Type B pancreatic cell (in vitro differentiated cells): Measurements from ENCODE around the gene LRRC38. TPM values are rescaled to one million over a fixed set of nuclear protein-coding genes. Genes with fewer than 3 reads are reported as not detected.
"Not testable (repeated sequence)": the region's sequence is repeated elsewhere in the genome, so short reads cannot be mapped to it uniquely, and the experiment has no call there.

Source experiments
- DNase-seq: peaks from one replicate; pipeline ENCODE4 v3.0.0; 2021; ENCODE audit warnings: mixed read lengths; ENCODE audit not compliant: unreplicated experiment; ENCODE audit errors: extremely low spot score
- H3K27ac Mint-ChIP-seq: 2 replicates; pipeline ENCODE4 v1.8.0; 2021; ENCODE audit warnings: mild to moderate bottlenecking, mixed read lengths
- H3K27me3 Mint-ChIP-seq: 2 replicates; pipeline ENCODE4 v1.8.0; 2021; ENCODE audit warnings: mixed read lengths
- H3K36me3 Mint-ChIP-seq: 2 replicates; pipeline ENCODE4 v1.8.0; 2021; ENCODE audit warnings: mixed read lengths
- H3K4me1 Mint-ChIP-seq: one replicate; pipeline ENCODE4 v1.8.0; 2021; ENCODE audit warnings: mixed read lengths; ENCODE audit not compliant: unreplicated experiment
- H3K4me3 Mint-ChIP-seq: 2 replicates; pipeline ENCODE4 v1.8.0; 2021; ENCODE audit warnings: mild to moderate bottlenecking, mixed read lengths
- H3K9me3 Mint-ChIP-seq: 2 replicates; pipeline ENCODE4 v1.8.0; 2021; ENCODE audit warnings: mixed read lengths
- CTCF ChIP-seq: fragments of 200-600 bp; sonication (generic); conservative IDR thresholded peaks from 2 replicates; pipeline ENCODE4 v1.5.0; 2021; ENCODE audit warnings: antibody characterized with exemption, mild to moderate bottlenecking
- long read RNA-seq: library from polyadenylated mRNA; unstranded; transcript quantifications from one replicate; pipeline ENCODE4 v2.0.0, GENCODE V29; 2020
- total RNA-seq: library from RNA; stranded (reverse); gene quantifications from 2 replicates; pipeline ENCODE4 v1.2.1, GENCODE V29; 2021; ENCODE audit warnings: low replicate concordance

LRRC38 gene
- total RNA-seq, result 1.0 and 2.6 TPM in 2 replicates
- long read RNA-seq, partial matches to known transcripts, result 0 of 2 reads
- long read RNA-seq, other reads (novel, unspliced or antisense), result 0 of 2 reads

GRCh38 chr1:13513895-13514546 is at the start of gene LRRC38:
Gene LRRC38 (minus strand): TSS chr1:13514003. CDS start chr1:13513593, 410 bp downstream.
- peaks cover 5% of the 10 kb centered on the region for H3K4me1 Mint-ChIP-seq
- no peaks in the 10 kb centered on the region for H3K36me3 Mint-ChIP-seq
- TF ChIP-seq CTCF, result peak; percentile 37
- no peak for DNase-seq
- peak within 1 kb of the TSS; percentile 65 for H3K4me3 Mint-ChIP-seq
- no peak within 1 kb of the TSS for H3K27ac Mint-ChIP-seq
- H3K9me3 Mint-ChIP-seq, result no peaks in the 10 kb centered on the region
- H3K27me3 Mint-ChIP-seq, result peaks cover 97% of the 10 kb centered on the region

GRCh38 chr1:13562981-13563380 is 49.2 kb upstream of the LRRC38 start:
- peaks cover 20% of the 10 kb centered on the region for H3K27me3 Mint-ChIP-seq
- DNase-seq, H3K4me1 Mint-ChIP-seq, H3K36me3 Mint-ChIP-seq, H3K4me3 Mint-ChIP-seq, H3K27ac Mint-ChIP-seq, H3K9me3 Mint-ChIP-seq: not testable (repeated sequence)

GRCh38 chr1:13560541-13560940 is 46.7 kb upstream of the LRRC38 start:
- TF ChIP-seq CTCF, result no peak
- no peak overlapping the region for H3K27ac Mint-ChIP-seq
- H3K27me3 Mint-ChIP-seq, result peaks cover 20% of the 10 kb centered on the region
- H3K4me1 Mint-ChIP-seq, result no peaks in the 10 kb centered on the region
- H3K36me3 Mint-ChIP-seq, result no peaks in the 10 kb centered on the region
- no peak for DNase-seq
- no peak overlapping the region for H3K4me3 Mint-ChIP-seq
- H3K9me3 Mint-ChIP-seq, result no peaks in the 10 kb centered on the region

GRCh38 chr1:13556224-13556764 is 42.5 kb upstream of the LRRC38 start:
- H3K9me3 Mint-ChIP-seq, result no peaks in the 10 kb centered on the region

GRCh38 chr1:13554798-13555197 is 41.0 kb upstream of the LRRC38 start:
- H3K9me3 Mint-ChIP-seq, result no peaks in the 10 kb centered on the region
- no peaks in the 10 kb centered on the region for H3K4me1 Mint-ChIP-seq
- DNase-seq, result no peak
- H3K27ac Mint-ChIP-seq, result no peak overlapping the region
- H3K4me3 Mint-ChIP-seq, result no peak overlapping the region
- peaks cover 3% of the 10 kb centered on the region for H3K27me3 Mint-ChIP-seq
- no peak for TF ChIP-seq CTCF
- H3K36me3 Mint-ChIP-seq, result no peaks in the 10 kb centered on the region

More at GRCh38 chr1:13556224-13556764, 42.5 kb upstream of the LRRC38 start:
- Mint-ChIP-seq H3K27ac (no peak overlapping the region), H3K27me3 (peaks cover 10% of the 10 kb centered on the region), H3K4me3 (no peak overlapping the region), H3K36me3 (no peaks in the 10 kb centered on the region), H3K4me1 (no peaks in the 10 kb centered on the region)
- DNase-seq, result no peak
- TF ChIP-seq CTCF, result no peak

- Mint-ChIP-seq H3K36me3 (no peaks in the 10 kb centered on the region), H3K4me3 (no peak overlapping the region), H3K27me3 (peaks cover 10% of the 10 kb centered on the region), H3K4me1 (no peaks in the 10 kb centered on the region), H3K27ac (no peak overlapping the region), H3K9me3 (no peaks in the 10 kb centered on the region)
- no peak for TF ChIP-seq CTCF
- no peak for DNase-seq
Observed at GRCh38 chr1:13550663-13551062, 36.9 kb upstream of the LRRC38 start.
